OCI-M1 (cell line): ENCODE measurements around the gene JAK2.

Experiments
- DNase-seq: peaks from one replicate; lab custom pipeline; 2025; lab: John Stamatoyannopoulos, UW

JAK2 gene

DNA sequence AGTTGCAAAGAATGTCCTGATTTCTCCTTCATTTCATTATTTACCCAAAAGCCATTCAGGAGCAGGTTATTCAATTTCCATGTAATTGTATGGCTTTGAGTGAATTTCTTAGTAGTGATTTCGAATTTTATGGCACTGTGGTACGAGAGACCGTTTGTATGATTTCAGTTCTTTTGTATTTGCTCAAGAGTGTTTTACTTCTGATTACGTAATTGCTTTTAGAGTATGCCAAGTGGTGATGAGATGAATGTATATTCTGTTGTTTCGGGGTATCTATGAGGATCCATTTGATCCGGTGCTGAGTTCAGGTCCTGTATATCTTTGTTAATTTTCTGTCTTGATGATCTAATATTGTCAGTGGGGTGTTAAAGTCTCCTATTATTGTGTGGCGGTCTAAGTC, 159.1 kb downstream of the JAK2 start:
- DNase-seq: no peak

- DNase-seq: no peak
Observed at GRCh38 chr9:5146241-5146640, 161.2 kb downstream of the JAK2 start.
